K562 (cell line): ENCODE data around the gene TFF2. TPM values are rescaled to one million over a fixed set of nuclear protein-coding genes. Genes with fewer than 3 reads are reported as not detected.
A peak's percentile ranks its signal among the peaks of the same experiment; 100 is the strongest.

Experiments used
- ATAC-seq: fragments of 200-7000 bp; cut with Tn5 transposase; 3 replicates; pipeline ENCODE4 v1.9.1; 2020; ENCODE audit warnings: moderate library complexity
- BruUV-seq: library from RNA; stranded (reverse); fragments of 400-500 nt; replicated peaks from 2 replicates; lab custom pipeline; 2021; lab: Mats Ljungman, UMichigan
- CTCF ChIA-PET: fragments of 300-600 bp; formaldehyde crosslinking; extraction: SDS; loops from one replicate; lab custom pipeline; 2021; ENCODE audit warnings: low intra/inter-chr PET ratio; lab: Yijun Ruan, JAX
- POLR2A ChIA-PET: fragments of 300-600, 350-650 bp; sonication (Branson Sonifier 250); formaldehyde crosslinking; extraction: SDS; loops from one replicate; lab custom pipeline; 2021; ENCODE audit warnings: antibody characterized with exemption, inconsistent platforms; lab: Yijun Ruan, JAX
- DNase-seq, 4 experiments: peaks; one replicate each; pipeline versions ENCODE4 v3.0.0 to v3.0.0-alpha.2; 2011 to 2018; ENCODE audit warnings: low spot score in 3 of 4, mixed read lengths in 3 of 4; ENCODE audit errors: extremely low read depth in 1 of 4
- FAIRE-seq: peaks from 2 replicates; lab custom pipeline; 2011; peaks lifted over from hg19 to GRCh38; lab: Jason Lieb, UNC
- H2AFZ ChIP-seq: 2 replicates; pipeline ENCODE4 v1.6.0; 2011; ENCODE audit warnings: low read depth, low read length, control low read depth, inconsistent platforms
- H3K27ac ChIP-seq: fragments of 200-600 bp; 3 replicates; pipeline ENCODE4 v1.8.0; 2011; ENCODE audit warnings: low read depth, mild to moderate bottlenecking, control low read depth, inconsistent platforms, low read length, moderate library complexity, mixed read lengths; ENCODE audit errors: extremely low read depth
- H3K27me3 ChIP-seq, 2 experiments: fragments of 300-600 bp in 1 of 2; 2 replicates in 1 of 2; 3 replicates in 1 of 2; pipeline versions ENCODE4 v1.6.0 to v1.8.0; 2011; ENCODE audit warnings: inconsistent platforms in 2 of 2, low read length in 2 of 2, mild to moderate bottlenecking in 1 of 2, mixed read lengths in 1 of 2, moderate library complexity in 1 of 2; ENCODE audit not compliant: control insufficient read depth in 2 of 2, insufficient read depth in 2 of 2
- H3K36me3 ChIP-seq: fragments of 300-600 bp; 3 replicates; pipeline ENCODE4 v1.8.0; 2011; ENCODE audit warnings: mild to moderate bottlenecking, low read length, inconsistent platforms; ENCODE audit not compliant: control insufficient read depth, insufficient read depth
- H3K4me1 ChIP-seq, 2 experiments: fragments of 200-600 bp in 1 of 2; replicated peaks in 1 of 2; 2 replicates in 1 of 2; 3 replicates in 1 of 2; pipeline versions ENCODE4 v1.5.1 to v1.8.0; 2011; ENCODE audit warnings: inconsistent platforms in 2 of 2, low read length in 2 of 2, mild to moderate bottlenecking in 1 of 2, mixed read lengths in 1 of 2, moderate library complexity in 1 of 2; ENCODE audit not compliant: control insufficient read depth in 2 of 2, insufficient read depth in 2 of 2
- H3K4me2 ChIP-seq: 2 replicates; pipeline ENCODE4 v1.6.1; 2011; ENCODE audit warnings: low read length, control low read depth, inconsistent platforms, mixed read lengths; ENCODE audit not compliant: insufficient read depth
- H3K4me3 ChIP-seq: fragments of 200-600 bp; sonication (generic), shearing (Covaris generic); 2 replicates; pipeline ENCODE4 v1.5.1; 2016; ENCODE audit warnings: control low read depth, inconsistent platforms
- H3K79me2 ChIP-seq: fragments of 200-600 bp; 3 replicates; pipeline ENCODE4 v1.8.0; 2011; ENCODE audit warnings: low read length, inconsistent platforms; ENCODE audit not compliant: control insufficient read depth, insufficient read depth
- H3K9ac ChIP-seq, 2 experiments: 2 replicates each; pipeline versions ENCODE4 v1.6.0 to v1.6.1; 2011; ENCODE audit warnings: low read depth in 2 of 2, low read length in 2 of 2, control low read depth in 1 of 2, inconsistent platforms in 1 of 2, mild to moderate bottlenecking in 1 of 2, mixed read lengths in 1 of 2; ENCODE audit not compliant: insufficient read depth in 1 of 2
- H3K9me1 ChIP-seq: one replicate; pipeline ENCODE4 v1.6.0; 2011; ENCODE audit warnings: inconsistent platforms, mild to moderate bottlenecking, low read length, moderate library complexity; ENCODE audit not compliant: control insufficient read depth, insufficient read depth
- H3K9me3 ChIP-seq: replicated peaks from 2 replicates; pipeline ENCODE4 v1.5.1; 2011; ENCODE audit warnings: low read depth, low read length, inconsistent platforms; ENCODE audit not compliant: control insufficient read depth, insufficient read depth
- H4K20me1 ChIP-seq: replicated peaks from 2 replicates; pipeline ENCODE4 v1.6.1; 2011; ENCODE audit warnings: low read length, inconsistent platforms, mixed read lengths; ENCODE audit not compliant: control insufficient read depth, insufficient read depth
- HES1 ChIP-seq: fragments of 450-650 bp; IDR thresholded peaks from 2 replicates; pipeline ENCODE4 v1.6.1; 2016; ENCODE audit warnings: low read depth, mild to moderate bottlenecking, moderate library complexity
- KDM2B ChIP-seq: fragments of 250-450 bp; sonication (Bioruptor Pico); IDR thresholded peaks from 2 replicates; pipeline ENCODE4 v1.8.0; 2021; ENCODE audit warnings: mild to moderate bottlenecking, moderate library complexity
- MXI1 ChIP-seq: IDR thresholded peaks from 2 replicates; pipeline ENCODE4 v1.6.1; 2011; ENCODE audit warnings: low read depth, mild to moderate bottlenecking, improper control_type of control experiment, low read length
- PHTF2 ChIP-seq: fragments of 250-450 bp; sonication (Bioruptor Pico); IDR thresholded peaks from 2 replicates; pipeline ENCODE4 v1.5.0; 2021; ENCODE audit warnings: mild to moderate bottlenecking
- POLR2A ChIP-seq: fragments of 450-650 bp; conservative IDR thresholded peaks from 2 replicates; pipeline ENCODE4 v1.6.1; 2016
- SRF ChIP-seq, 2 experiments: fragments of 250-450, 450-650 bp in 1 of 2; sonication (Bioruptor Pico) in 1 of 2; sonication (generic) in 1 of 2; formaldehyde crosslinking; IDR thresholded peaks; 2 replicates each; pipeline versions ENCODE4 v1.5.0 to v1.5.1; 2020 to 2022; ENCODE audit warnings: mild to moderate bottlenecking in 1 of 2, missing genetic modification reagents in 1 of 2
- ZBTB33 ChIP-seq: sonication (generic); formaldehyde crosslinking; IDR thresholded peaks from 2 replicates; pipeline ENCODE4 v1.8.1; 2023; ENCODE audit warnings: mild to moderate bottlenecking, missing genetic modification reagents
- ZKSCAN3 ChIP-seq: fragments of 250-450 bp; sonication (Bioruptor Pico); IDR thresholded peaks from 2 replicates; pipeline ENCODE4 v1.4.0; 2020
- ZNF12 ChIP-seq: sonication (generic); formaldehyde crosslinking; IDR thresholded peaks from 2 replicates; pipeline ENCODE4 v1.4.0; 2020; ENCODE audit warnings: mild to moderate bottlenecking, missing genetic modification reagents
- ZNF184 ChIP-seq: sonication (generic); formaldehyde crosslinking; IDR thresholded peaks from 2 replicates; pipeline ENCODE4 v1.5.0; 2020; ENCODE audit warnings: missing genetic modification reagents
- ZNF644 ChIP-seq: fragments of 200-800 bp; sonication (Bioruptor generic); IDR thresholded peaks from 2 replicates; pipeline ENCODE4 v1.6.1; 2016; ENCODE audit warnings: low read depth, missing genetic modification characterization, missing compliant biosample characterization
- WGBS: fragments of 100-300 bp; shearing (Covaris generic); methylation state at CpG from one replicate; pipeline ENCODE4 v1.1.6; 2016; ENCODE audit warnings: low coverage, mixed read lengths; ENCODE audit not compliant: insufficient coverage; ENCODE audit errors: missing lambda C conversion rate; 5-methylcytosine and 5-hydroxymethylcytosine counted together
- in situ Hi-C: fragments of 300-500 bp; cut with MboI; formaldehyde crosslinking; loops from 4 replicates; pipeline ENCODE4 v1.15.0; 2018; ENCODE audit warnings: inconsistent platforms, mixed read lengths
- intact Hi-C: fragments of 100-400 bp; cut with micrococcal nuclease; formaldehyde crosslinking; loops from 2 replicates; pipeline ENCODE4 v1.14.2; 2022
- polyA plus RNA-seq, 8 experiments: library from polyadenylated mRNA; depleted of rRNA in 4 of 8; stranded (reverse) in 5 of 8; unstranded in 3 of 8; fragments of >200 nt; fragmentation: Nextera tagmentation in 2 of 8; fragmentation: Illumina TruSeq in 1 of 8; extraction: Ambion mirVana in 2 of 8; extraction: Trizol in 1 of 8; gene quantifications; 2 replicates each; pipeline versions ENCODE4 v1.2.1 to v1.2.3, GENCODE V29; 2011 to 2014; ENCODE audit warnings: inconsistent platforms in 1 of 8, missing spikeins in 1 of 8
- total RNA-seq, 7 experiments: library from RNA; depleted of rRNA in 6 of 7; stranded (reverse); fragments of >200 nt in 6 of 7; fragmentation: Illumina TruSeq in 2 of 7; extraction: Trizol in 2 of 7; gene quantifications; 2 replicates each; pipeline versions ENCODE4 v1.2.1 to v1.2.3, GENCODE V29; 2011 to 2021; ENCODE audit warnings: low replicate concordance in 1 of 7

Gene TFF2
- total and polyA plus RNA-seq, 9 of the 15 experiments (the other 6 are each of a cell fraction or from before 2014, with no cell fraction given) = not detected

GRCh38 chr21:42395905-42396651 lies 45.3 kb upstream of the TFF2 start, which contains the start of gene TMPRSS3:
Gene TMPRSS3 (minus strand): TSS chr21:42396052. CDS start chr21:42395417, 635 bp downstream.
- Histone ChIP-seq H3K9ac (no peak within 1 kb of the TSS), H3K27me3 (peaks cover 0 to 7% of the 10 kb centered on the region in 2 experiments; a peak in 3 of 5 replicates), H3K4me3 (no peak within 1 kb of the TSS), H3K36me3 (no peaks in the 10 kb centered on the region), H4K20me1 (no peaks in the 10 kb centered on the region), H3K27ac (no peak within 1 kb of the TSS), H3K79me2 (no peaks in the 10 kb centered on the region), H2AFZ (peak within 1 kb of the TSS; percentile 38; the same call in 1 of the 2 replicates), H3K9me1 (no peaks in the 10 kb centered on the region), H3K9me3 (no peaks in the 10 kb centered on the region), H3K4me1 (peaks cover 8 to 16% of the 10 kb centered on the region in 2 experiments; a peak in 3 of 5 replicates), H3K4me2 (no peak within 1 kb of the TSS)
- intact Hi-C loops = no loop called here
- ChIA-PET CTCF (no interaction called here), POLR2A (interaction anchor here (0.8 kb wide), 1 partner anchor 22 kb away, joined by 3 read pairs; no protein-coding TSS in a partner anchor)
- in situ Hi-C loops = no loop called here
- DNase-seq (no peak), FAIRE-seq (no peak), ATAC-seq (no peak)
- BruUV-seq = no TSS peak
- 43% methylated on average over 17 of the region's 17 CpGs for WGBS
- TF ChIP-seq SRF (CRISPR knock-in tag; IDR thresholded peaks at IDR 0.05) = no peak
- TF ChIP-seq ZKSCAN3 (CRISPR knock-in tag) = no peak
- TF ChIP-seq ZNF12 (CRISPR knock-in tag) = no peak
- no peak for TF ChIP-seq ZNF184 (CRISPR knock-in tag)
- no peak for TF ChIP-seq POLR2A
- no peak for TF ChIP-seq MXI1
- TF ChIP-seq ZNF644 (tag) = no peak
- TF ChIP-seq PHTF2 = no peak
- no peak for TF ChIP-seq HES1
- no peak for TF ChIP-seq ZBTB33 (CRISPR knock-in tag)
- TF ChIP-seq KDM2B (CRISPR knock-in tag) = no peak
